HEK293T (cell line): ENCODE measurements around the gene GAK.

Experiments used
- CTCF ChIA-PET: fragments of 350-600 bp; formaldehyde crosslinking; extraction: SDS; loops from one replicate; lab custom pipeline; 2021; ENCODE audit warnings: antibody characterized with exemption, inconsistent platforms; lab: Yijun Ruan, JAX
- POLR2A ChIA-PET: fragments of 350-600 bp; formaldehyde crosslinking; extraction: SDS; loops from one replicate; lab custom pipeline; 2020; ENCODE audit warnings: antibody characterized with exemption, inconsistent platforms; lab: Yijun Ruan, JAX
- DNase-seq: peaks from one replicate; pipeline ENCODE4 v3.0.0; 2012; ENCODE audit warnings: mixed read lengths; ENCODE audit errors: extremely low spot score
- ARNT ChIP-seq: fragments of 450-650 bp; IDR thresholded peaks from 2 replicates; pipeline ENCODE4 v1.6.1; 2017; ENCODE audit warnings: mild to moderate bottlenecking
- BHLHE40 ChIP-seq: fragments of 450-650 bp; IDR thresholded peaks from 2 replicates; pipeline ENCODE4 v1.6.1; 2016; ENCODE audit warnings: mild to moderate bottlenecking, moderate library complexity, borderline replicate concordance
- CTBP1 ChIP-seq: fragments of 450-650 bp; IDR thresholded peaks from 2 replicates; pipeline ENCODE4 v1.6.1; 2016; ENCODE audit warnings: borderline replicate concordance
- ELF4 ChIP-seq: fragments of 450-650 bp; IDR thresholded peaks from 2 replicates; pipeline ENCODE4 v1.6.1; 2017; ENCODE audit warnings: antibody characterized with exemption
- FOXA1 ChIP-seq: fragments of 450-650 bp; IDR thresholded peaks from 2 replicates; pipeline ENCODE4 v1.6.1; 2016; ENCODE audit warnings: mild to moderate bottlenecking
- FOXK2 ChIP-seq: fragments of 450-650 bp; IDR thresholded peaks from 2 replicates; pipeline ENCODE4 v1.6.1; 2016; ENCODE audit warnings: mild to moderate bottlenecking
- FOXM1 ChIP-seq: fragments of 450-650 bp; IDR thresholded peaks from 2 replicates; pipeline ENCODE4 v1.6.1; 2017; ENCODE audit warnings: mild to moderate bottlenecking, borderline replicate concordance
- HDGF ChIP-seq: fragments of 450-650 bp; IDR thresholded peaks from 2 replicates; pipeline ENCODE4 v1.6.1; 2017; ENCODE audit warnings: antibody characterized with exemption, borderline replicate concordance
- L3MBTL2 ChIP-seq: fragments of 450-650 bp; conservative IDR thresholded peaks from 2 replicates; pipeline ENCODE4 v1.6.1; 2016; ENCODE audit warnings: mild to moderate bottlenecking
- LEF1 ChIP-seq: fragments of 450-650 bp; IDR thresholded peaks from 2 replicates; pipeline ENCODE4 v1.6.1; 2017; ENCODE audit warnings: mild to moderate bottlenecking, borderline replicate concordance
- NFRKB ChIP-seq: fragments of 450-650 bp; IDR thresholded peaks from 2 replicates; pipeline ENCODE4 v1.6.1; 2016; ENCODE audit warnings: mild to moderate bottlenecking, moderate library complexity
- PKNOX1 ChIP-seq: fragments of 450-650 bp; IDR thresholded peaks from 2 replicates; pipeline ENCODE4 v1.6.1; 2016
- SP1 ChIP-seq: fragments of 450-650 bp; IDR thresholded peaks from 2 replicates; pipeline ENCODE4 v1.6.1; 2017
- SUZ12 ChIP-seq: fragments of 450-650 bp; IDR thresholded peaks from 2 replicates; pipeline ENCODE4 v1.6.1; 2016; ENCODE audit warnings: mild to moderate bottlenecking
- TARDBP ChIP-seq: fragments of 450-650 bp; IDR thresholded peaks from 2 replicates; pipeline ENCODE4 v1.6.1; 2016
- ZNF384 ChIP-seq: fragments of 450-650 bp; IDR thresholded peaks from 2 replicates; pipeline ENCODE4 v1.6.1; 2016

The GAK gene

GRCh38 chr4:831483-831805, 100.7 kb downstream of the GAK start:
- DNase-seq: no peak
- CTCF ChIA-PET: no interaction called here
- POLR2A ChIA-PET: no interaction called here
- TF ChIP-seq ELF4 (no peak), PKNOX1 (no peak), ARNT (no peak), FOXA1 (no peak), FOXK2 (no peak), BHLHE40 (no peak), SP1 (no peak), FOXM1 (no peak), TARDBP (no peak), HDGF (no peak), ZNF384 (no peak), NFRKB (no peak), LEF1 (no peak), L3MBTL2 (no peak), CTBP1 (no peak), SUZ12 (no peak)

GRCh38 chr4:830601-831482, 101.3 kb downstream of the GAK start:
- TF ChIP-seq BHLHE40 (no peak), HDGF (no peak), L3MBTL2 (no peak), SP1 (no peak), ZNF384 (no peak), LEF1 (no peak), FOXK2 (no peak), SUZ12 (no peak)
- DNase-seq: no peak
- CTCF ChIA-PET: no interaction called here
- POLR2A ChIA-PET: no interaction called here

GRCh38 chr4:829761-830600, 102.1 kb downstream of the GAK start:
- ChIA-PET CTCF (no interaction called here), POLR2A (no interaction called here)
- TF ChIP-seq FOXM1 (no peak), BHLHE40 (no peak), ELF4 (no peak), SUZ12 (no peak), HDGF (no peak), L3MBTL2 (no peak), PKNOX1 (no peak), SP1 (no peak), NFRKB (no peak), ARNT (no peak), FOXK2 (no peak), LEF1 (no peak), TARDBP (no peak), ZNF384 (no peak)
- DNase-seq: no peak

GRCh38 chr4:829291-829690, 102.8 kb downstream of the GAK start:
- POLR2A ChIA-PET: no interaction called here
- no peak for DNase-seq
- no peak for TF ChIP-seq LEF1
- no peak for TF ChIP-seq PKNOX1
- no peak for TF ChIP-seq L3MBTL2
- TF ChIP-seq FOXK2: no peak
- no peak for TF ChIP-seq FOXM1
- CTCF ChIA-PET: interaction anchor here (0.7 kb wide), 1 partner anchor 11 kb away, joined by 3 read pairs; no protein-coding TSS in a partner anchor

GRCh38 chr4:828641-829271, 103.4 kb downstream of the GAK start:
- DNase-seq: peak; percentile 30
- POLR2A ChIA-PET: no interaction called here
- TF ChIP-seq FOXA1: no peak
- CTCF ChIA-PET: interaction anchor here (0.7 kb wide), 1 partner anchor 10 kb away, joined by 3 read pairs; no protein-coding TSS in a partner anchor
